ENCODE measurements around the gene ZNF446.

ZNF446 gene

GRCh38 chr19:58520257-58520599 is 44.1 kb downstream of the ZNF446 start:
- Histone ChIP-seq H3K4me2 (peak overlapping the region; percentile 97), H3K36me3 (peaks cover 23% of the 10 kb centered on the region), H3K27me3 (no peaks in the 10 kb centered on the region), H4K20me1 (peaks cover 28% of the 10 kb centered on the region), H3K9me3 (no peaks in the 10 kb centered on the region), H3K4me3 (peak overlapping the region; percentile 86), H3K9ac (peak overlapping the region; percentile 93), H3K27ac (peak overlapping the region; percentile 96), H3K4me1 (peaks cover 34% of the 10 kb centered on the region)
- no peak for TF ChIP-seq Cebpa-rat (IDR thresholded peaks at IDR 0.05)

- peaks cover 18% of the 10 kb centered on the region for H4K20me1 ChIP-seq
- H3K9me3 ChIP-seq, result no peaks in the 10 kb centered on the region
- H3K4me1 ChIP-seq, result peaks cover 22% of the 10 kb centered on the region
- H3K36me3 ChIP-seq, result peaks cover 9% of the 10 kb centered on the region
- no peak overlapping the region for H3K27ac ChIP-seq
- H3K27me3 ChIP-seq, result no peaks in the 10 kb centered on the region
- H3K9ac ChIP-seq, result no peak overlapping the region
- no peak overlapping the region for H3K4me3 ChIP-seq
- H3K4me2 ChIP-seq, result no peak overlapping the region
- no peak for TF ChIP-seq Cebpa-rat (IDR thresholded peaks at IDR 0.05)
Observed at GRCh38 chr19:58521651-58522050, 45.5 kb downstream of the ZNF446 start.

GRCh38 chr19:58522709-58523108 is 46.6 kb downstream of the ZNF446 start:
- Histone ChIP-seq H3K9ac (no peak overlapping the region), H3K9me3 (no peaks in the 10 kb centered on the region), H3K4me1 (peaks cover 17% of the 10 kb centered on the region), H4K20me1 (peaks cover 10% of the 10 kb centered on the region), H3K4me3 (no peak overlapping the region), H3K36me3 (no peaks in the 10 kb centered on the region), H3K4me2 (no peak overlapping the region), H3K27ac (no peak overlapping the region), H3K27me3 (no peaks in the 10 kb centered on the region)
- TF ChIP-seq Cebpa-rat (IDR thresholded peaks at IDR 0.05), result no peak

GRCh38 chr19:58529405-58529804 is 53.3 kb downstream of the ZNF446 start:
- Histone ChIP-seq H3K4me1 (no peaks in the 10 kb centered on the region), H3K4me2 (no peak overlapping the region), H4K20me1 (no peaks in the 10 kb centered on the region), H3K36me3 (no peaks in the 10 kb centered on the region), H3K9me3 (no peaks in the 10 kb centered on the region), H3K27me3 (no peaks in the 10 kb centered on the region), H3K4me3 (no peak overlapping the region), H3K9ac (no peak overlapping the region), H3K27ac (no peak overlapping the region)
- TF ChIP-seq Cebpa-rat (IDR thresholded peaks at IDR 0.05), result no peak
